WI38 (cell line): Measurements from ENCODE around the gene PRRT3.

Experiments used
- H3K4me3 ChIP-seq: 2 replicates; pipeline ENCODE4 v1.5.1; 2011; ENCODE audit warnings: low read depth, mild to moderate bottlenecking, control low read depth, low read length
- CTCF ChIP-seq: IDR thresholded peaks from 2 replicates; pipeline ENCODE4 v1.5.1; 2012; ENCODE audit warnings: low read depth, mild to moderate bottlenecking, control low read depth, low read length

Gene PRRT3

GRCh38 chr3:9951962-9952805 is at the start of gene PRRT3:
PRRT3 (minus strand) TSS chr3:9952408; CDS start chr3:9950115, 2,293 bp downstream.
- peak within 1 kb of the TSS; percentile 63 for H3K4me3 ChIP-seq
- no peak for TF ChIP-seq CTCF

- TF ChIP-seq CTCF: no peak
- H3K4me3 ChIP-seq: no peak overlapping the region
Observed at GRCh38 chr3:10000686-10001085, 48.5 kb upstream of the PRRT3 start.

GRCh38 chr3:9994086-9994844 is 42.1 kb upstream of the PRRT3 start:
- 0 out of 2 replicates have a peak overlapping the region, but pooled peaks have one; percentile 12 for H3K4me3 ChIP-seq
- no peak for TF ChIP-seq CTCF

- TF ChIP-seq CTCF: no peak
Observed at GRCh38 chr3:9986230-9986725, 34.1 kb upstream of the PRRT3 start.

GRCh38 chr3:9980251-9980650 is 28.0 kb upstream of the PRRT3 start:
- H3K4me3 ChIP-seq: no peak overlapping the region
- no peak for TF ChIP-seq CTCF

More at GRCh38 chr3:9986230-9986725, 34.1 kb upstream of the PRRT3 start:
- H3K4me3 ChIP-seq: peak overlapping the region; percentile 99

GRCh38 chr3:9978710-9979305 is 26.6 kb upstream of the PRRT3 start:
- no peak for TF ChIP-seq CTCF
- no peak overlapping the region for H3K4me3 ChIP-seq
